IgD-negative memory B cell (primary cell): Measurements from ENCODE around the gene LCP1. TPM values are rescaled to one million over a fixed set of nuclear protein-coding genes. Genes with fewer than 3 reads are reported as not detected.
"Not testable (repeated sequence)": the region's sequence is repeated elsewhere in the genome, so short reads cannot be mapped to it uniquely, and the experiment has no call there.

ENCODE experiments used
- H3K27ac Mint-ChIP-seq, 3 donors: one replicate each; pipeline ENCODE4 v1.8.0; 2020 to 2022; ENCODE audit warnings: mild to moderate bottlenecking in 3 of 3, mixed read lengths in 3 of 3, moderate library complexity in 1 of 3
- H3K27me3 Mint-ChIP-seq: one replicate; pipeline ENCODE4 v1.8.0; 2021; ENCODE audit warnings: mixed read lengths
- H3K36me3 Mint-ChIP-seq: one replicate; pipeline ENCODE4 v1.8.0; 2020; ENCODE audit warnings: mild to moderate bottlenecking, mixed read lengths
- H3K4me1 Mint-ChIP-seq, 3 donors: one replicate each; pipeline ENCODE4 v1.8.0; 2020 to 2022; ENCODE audit warnings: mixed read lengths in 3 of 3, mild to moderate bottlenecking in 1 of 3
- H3K4me3 Mint-ChIP-seq, 4 donors: one replicate each; pipeline ENCODE4 v1.8.0; 2020 to 2022; ENCODE audit warnings: mild to moderate bottlenecking in 4 of 4, mixed read lengths in 4 of 4, moderate library complexity in 3 of 4
- H3K9me3 Mint-ChIP-seq, 3 donors: one replicate each; pipeline ENCODE4 v1.8.0; 2020 to 2021; ENCODE audit warnings: mixed read lengths in 3 of 3, mild to moderate bottlenecking in 1 of 3
- polyA plus RNA-seq: library from polyadenylated mRNA; unstranded; fragments of 300-500 nt; fragmentation: Illumina TruSeq; gene quantifications from one replicate; pipeline ENCODE4 v1.2.3, GENCODE V29; 2021

Gene LCP1
- polyA plus RNA-seq, result 835 TPM

GRCh38 chr13:46181840-46182490 lies at the start of gene LCP1:
Gene LCP1 (minus strand): TSS chr13:46182177. CDS start chr13:46159662, 22,515 bp downstream.
- peak within 1 kb of the TSS; percentile 97 to 99 (median 98) for H3K4me3 Mint-ChIP-seq
- H3K27me3 Mint-ChIP-seq, result no peaks in the 10 kb centered on the region
- H3K36me3 Mint-ChIP-seq, result peaks cover 3% of the 10 kb centered on the region
- peak within 1 kb of the TSS; percentile 97 to 99 (median 98) for H3K27ac Mint-ChIP-seq
- no peaks in the 10 kb centered on the region for H3K9me3 Mint-ChIP-seq
- peaks cover 34 to 42% (median 39%) of the 10 kb centered on the region in 3 donors for H3K4me1 Mint-ChIP-seq

- Mint-ChIP-seq H3K4me3 (no peak overlapping the region), H3K36me3 (peaks cover 11% of the 10 kb centered on the region), H3K9me3 (peaks cover 5 to 38% (median 17%) of the 10 kb centered on the region in 3 donors), H3K27ac (no peak overlapping the region), H3K4me1 (peaks cover 0 to 1% (median 0%) of the 10 kb centered on the region in 3 donors), H3K27me3 (peaks cover 4% of the 10 kb centered on the region)
Observed at GRCh38 chr13:46229251-46229650, 47.3 kb upstream of the LCP1 start.

GRCh38 chr13:46220234-46220633 lies 38.3 kb upstream of the LCP1 start:
- H3K4me1 Mint-ChIP-seq, H3K4me3 Mint-ChIP-seq: not testable (repeated sequence)

GRCh38 chr13:46214741-46215140 lies 32.8 kb upstream of the LCP1 start:
- H3K27me3 Mint-ChIP-seq, H3K36me3 Mint-ChIP-seq, H3K9me3 Mint-ChIP-seq, H3K27ac Mint-ChIP-seq: not testable (repeated sequence)
- H3K4me1 Mint-ChIP-seq, result peaks cover 5 to 13% (median 13%) of the 10 kb centered on the region in 3 donors
- peak overlapping the region in 1 of 4 donors; percentile 39 for H3K4me3 Mint-ChIP-seq

More at GRCh38 chr13:46220234-46220633, 38.3 kb upstream of the LCP1 start:
- not testable (repeated sequence) for H3K27me3 Mint-ChIP-seq, H3K27ac Mint-ChIP-seq
- Mint-ChIP-seq H3K36me3 (peaks cover 11% of the 10 kb centered on the region), H3K9me3 (peaks cover 2 to 17% (median 14%) of the 10 kb centered on the region in 3 donors)

GRCh38 chr13:46213242-46213641 lies 31.3 kb upstream of the LCP1 start:
- peaks cover 3% of the 10 kb centered on the region for H3K36me3 Mint-ChIP-seq
- peak overlapping the region in 2 of 4 donors; percentile 21 to 71 for H3K4me3 Mint-ChIP-seq
- H3K4me1 Mint-ChIP-seq, result peaks cover 5 to 13% (median 13%) of the 10 kb centered on the region in 3 donors
- H3K9me3 Mint-ChIP-seq, result peaks cover 0 to 3% (median 3%) of the 10 kb centered on the region in 3 donors
- peak overlapping the region in 1 of 3 donors; percentile 21 for H3K27ac Mint-ChIP-seq
- H3K27me3 Mint-ChIP-seq, result peaks cover 3% of the 10 kb centered on the region

GRCh38 chr13:46211483-46212351 lies 29.7 kb upstream of the LCP1 start, which contains the start of gene LRRC63:
Gene LRRC63 (plus strand): TSS chr13:46211928. CDS start chr13:46213035, 1,107 bp downstream.
- Mint-ChIP-seq H3K27me3 (peaks cover 3% of the 10 kb centered on the region), H3K4me1 (peaks cover 5 to 13% (median 13%) of the 10 kb centered on the region in 3 donors), H3K27ac (peak within 1 kb of the TSS in 2 of 3 donors; percentile 82 to 90), H3K4me3 (peak within 1 kb of the TSS; percentile 84 to 94 (median 89)), H3K9me3 (peaks cover 0 to 3% (median 0%) of the 10 kb centered on the region in 3 donors), H3K36me3 (no peaks in the 10 kb centered on the region)

- peaks cover 0 to under 1% (median 0%) of the 10 kb centered on the region in 3 donors for H3K9me3 Mint-ChIP-seq
- H3K36me3 Mint-ChIP-seq, result no peaks in the 10 kb centered on the region
- H3K27me3 Mint-ChIP-seq, result peaks cover 3% of the 10 kb centered on the region
- H3K4me1 Mint-ChIP-seq, result peaks cover 5 to 13% (median 13%) of the 10 kb centered on the region in 3 donors
- H3K27ac Mint-ChIP-seq, result peak overlapping the region in 2 of 3 donors; percentile 27 to 82
- peak overlapping the region; percentile 61 to 93 (median 88) for H3K4me3 Mint-ChIP-seq
Observed at GRCh38 chr13:46211116-46211482, 29.1 kb upstream of the LCP1 start.

- peaks cover 5 to 13% (median 13%) of the 10 kb centered on the region in 3 donors for H3K4me1 Mint-ChIP-seq
- H3K36me3 Mint-ChIP-seq, result no peaks in the 10 kb centered on the region
- H3K27me3 Mint-ChIP-seq, result peaks cover 3% of the 10 kb centered on the region
- peak overlapping the region in 1 of 3 donors; percentile 27 for H3K27ac Mint-ChIP-seq
- H3K4me3 Mint-ChIP-seq, result peak overlapping the region in 3 of 4 donors; percentile 61 to 93 (median 89)
- H3K9me3 Mint-ChIP-seq, result no peaks in the 10 kb centered on the region
Observed at GRCh38 chr13:46210362-46211083, 28.5 kb upstream of the LCP1 start.

- Mint-ChIP-seq H3K36me3 (no peaks in the 10 kb centered on the region), H3K9me3 (no peaks in the 10 kb centered on the region), H3K4me1 (peaks cover 3 to 13% (median 9%) of the 10 kb centered on the region in 3 donors), H3K4me3 (no peak overlapping the region), H3K27me3 (peaks cover 2% of the 10 kb centered on the region), H3K27ac (no peak overlapping the region)
Observed at GRCh38 chr13:46207828-46208227, 25.9 kb upstream of the LCP1 start.

GRCh38 chr13:46206143-46206542 lies 24.2 kb upstream of the LCP1 start:
- no peak overlapping the region for H3K27ac Mint-ChIP-seq
- H3K9me3 Mint-ChIP-seq, result no peaks in the 10 kb centered on the region
- no peak overlapping the region for H3K4me3 Mint-ChIP-seq
- H3K4me1 Mint-ChIP-seq, result peaks cover 4 to 15% (median 9%) of the 10 kb centered on the region in 3 donors
- H3K27me3 Mint-ChIP-seq, result peaks cover 2% of the 10 kb centered on the region
- no peaks in the 10 kb centered on the region for H3K36me3 Mint-ChIP-seq

- Mint-ChIP-seq H3K4me3 (no peak overlapping the region), H3K4me1 (peaks cover 15 to 21% (median 17%) of the 10 kb centered on the region in 3 donors), H3K27ac (no peak overlapping the region), H3K9me3 (no peaks in the 10 kb centered on the region), H3K36me3 (no peaks in the 10 kb centered on the region), H3K27me3 (no peaks in the 10 kb centered on the region)
Observed at GRCh38 chr13:46202966-46203365, 21.0 kb upstream of the LCP1 start.

- Mint-ChIP-seq H3K27ac (peak overlapping the region; percentile 21 to 57 (median 26)), H3K4me1 (peaks cover 15 to 21% (median 17%) of the 10 kb centered on the region in 3 donors)
Observed at GRCh38 chr13:46202188-46202795, 20.3 kb upstream of the LCP1 start.

GRCh38 chr13:46198696-46199193 lies 16.8 kb upstream of the LCP1 start:
- H3K27ac Mint-ChIP-seq, result no peak overlapping the region

More at GRCh38 chr13:46202188-46202795, 20.3 kb upstream of the LCP1 start:
- no peak overlapping the region for H3K4me3 Mint-ChIP-seq
- no peaks in the 10 kb centered on the region for H3K9me3 Mint-ChIP-seq
- no peaks in the 10 kb centered on the region for H3K27me3 Mint-ChIP-seq
- no peaks in the 10 kb centered on the region for H3K36me3 Mint-ChIP-seq

More at GRCh38 chr13:46198696-46199193, 16.8 kb upstream of the LCP1 start:
- no peaks in the 10 kb centered on the region for H3K9me3 Mint-ChIP-seq
- H3K36me3 Mint-ChIP-seq, result peaks cover 2% of the 10 kb centered on the region
- no peak overlapping the region for H3K4me3 Mint-ChIP-seq
- H3K27me3 Mint-ChIP-seq, result no peaks in the 10 kb centered on the region
- peaks cover 15 to 21% (median 17%) of the 10 kb centered on the region in 3 donors for H3K4me1 Mint-ChIP-seq
